ENCODE data around the gene CDKN2B-AS1.

GRCh38 chr9:21997480-21997879 is 2.9 kb downstream of the CDKN2B-AS1 start:
- no peak for TF ChIP-seq CTCF (IDR thresholded peaks at IDR 0.05)
- no peak for TF ChIP-seq POLR2A (IDR thresholded peaks at IDR 0.05)

All from Peyer's patch (tissue), 4 donors.